Measurements from ENCODE around the gene MED14. TPM values are rescaled to one million over a fixed set of nuclear protein-coding genes. Genes with fewer than 3 reads are reported as not detected.

The MED14 gene
- total RNA-seq, 1 experiment from 2014 or later, result 136 TPM

DNA sequence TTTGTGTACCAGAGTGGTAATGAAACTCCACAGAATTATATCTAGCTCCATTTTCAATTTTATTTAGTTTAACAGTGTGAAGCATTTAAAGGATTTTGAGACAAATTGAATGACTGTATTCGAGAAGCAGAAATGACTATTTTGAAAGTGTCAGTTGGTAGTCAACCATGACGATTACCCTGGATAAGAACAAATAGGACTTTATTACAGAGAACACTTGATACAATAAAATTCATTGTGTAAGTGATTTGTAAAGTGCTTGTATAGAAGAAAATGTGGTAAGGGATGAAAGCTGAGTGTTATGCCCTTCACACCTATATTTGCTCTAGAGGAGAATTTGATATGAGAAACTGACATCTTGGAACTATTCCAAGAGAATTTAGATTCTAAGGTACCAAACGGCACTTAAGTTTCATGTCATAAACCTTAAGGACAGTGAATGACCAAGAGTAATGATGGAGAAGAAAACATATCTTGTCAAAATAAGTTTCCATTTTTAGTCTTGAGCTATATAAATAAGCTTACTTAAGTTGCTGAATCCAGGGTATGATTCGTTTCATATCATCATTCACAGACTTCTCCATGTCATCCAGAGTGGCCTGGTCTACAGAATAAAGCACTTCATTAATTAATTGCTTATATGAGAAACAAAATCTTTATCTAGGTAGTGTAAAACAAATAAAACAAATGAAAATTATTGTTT, 34.6 kb downstream of the MED14 start:
- TF ChIP-seq, protein P1, sequence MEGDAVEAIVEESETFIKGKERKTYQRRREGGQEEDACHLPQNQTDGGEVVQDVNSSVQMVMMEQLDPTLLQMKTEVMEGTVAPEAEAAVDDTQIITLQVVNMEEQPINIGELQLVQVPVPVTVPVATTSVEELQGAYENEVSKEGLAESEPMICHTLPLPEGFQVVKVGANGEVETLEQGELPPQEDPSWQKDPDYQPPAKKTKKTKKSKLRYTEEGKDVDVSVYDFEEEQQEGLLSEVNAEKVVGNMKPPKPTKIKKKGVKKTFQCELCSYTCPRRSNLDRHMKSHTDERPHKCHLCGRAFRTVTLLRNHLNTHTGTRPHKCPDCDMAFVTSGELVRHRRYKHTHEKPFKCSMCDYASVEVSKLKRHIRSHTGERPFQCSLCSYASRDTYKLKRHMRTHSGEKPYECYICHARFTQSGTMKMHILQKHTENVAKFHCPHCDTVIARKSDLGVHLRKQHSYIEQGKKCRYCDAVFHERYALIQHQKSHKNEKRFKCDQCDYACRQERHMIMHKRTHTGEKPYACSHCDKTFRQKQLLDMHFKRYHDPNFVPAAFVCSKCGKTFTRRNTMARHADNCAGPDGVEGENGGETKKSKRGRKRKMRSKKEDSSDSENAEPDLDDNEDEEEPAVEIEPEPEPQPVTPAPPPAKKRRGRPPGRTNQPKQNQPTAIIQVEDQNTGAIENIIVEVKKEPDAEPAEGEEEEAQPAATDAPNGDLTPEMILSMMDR (conservative IDR thresholded peaks at IDR 0.05), result no peak
- no peak overlapping the region for H3K9ac ChIP-seq (ENCODE audit: extremely low read depth, insufficient read length, low read length)
- no peak overlapping the region for H2AFZ ChIP-seq (ENCODE audit: low read length)
- no peaks in the 10 kb centered on the region for H3K27me3 Mint-ChIP-seq (ENCODE audit: low read depth)
- no peak overlapping the region for H2BK20ac ChIP-seq (ENCODE audit: low read depth, low read length, poor library complexity, severe bottlenecking)
- H3K56ac ChIP-seq (ENCODE audit: insufficient read length, low read depth, low read length), result no peak overlapping the region
- H2BK12ac ChIP-seq (ENCODE audit: insufficient read length, low read depth, low read length), result no peak overlapping the region
- no peak overlapping the region for H4K5ac ChIP-seq (ENCODE audit: insufficient read length, low read depth, low read length)
- no peak overlapping the region for H3K27ac ChIP-seq (ENCODE audit: insufficient read length, low read depth, low read length)
- H3K4me3 Mint-ChIP-seq, result no peak overlapping the region
- H3K4me2 ChIP-seq (ENCODE audit: insufficient read depth, insufficient read length, low read length), result no peak overlapping the region
- no peak overlapping the region for H3K18ac ChIP-seq (ENCODE audit: insufficient read length, low read depth, low read length)
- no CpG with 5 or more reads among the region's 4 CpGs for WGBS (ENCODE audit: extremely low coverage, insufficient read length, low lambda C conversion rate)
- no peaks in the 10 kb centered on the region for H3K27me3 ChIP-seq (ENCODE audit: insufficient read depth, low read length)
- no peak overlapping the region for H2BK5ac ChIP-seq (ENCODE audit: insufficient read length, low read length)
- DNase-seq, result no peak
- no peak overlapping the region for H4K91ac ChIP-seq (ENCODE audit: insufficient read length, low read depth, low read length)
- H2BK15ac ChIP-seq (ENCODE audit: low read depth, low read length), result no peak overlapping the region
- H3K9me3 Mint-ChIP-seq, result peaks cover 40 to 47% of the 10 kb centered on the region in 2 experiments
- H3K36me3 Mint-ChIP-seq (ENCODE audit: insufficient read depth in 1 of 3, low read depth in 3 of 3), result peaks cover 50 to 86% (median 83%) of the 10 kb centered on the region in 3 experiments
- H3K4me1 ChIP-seq (ENCODE audit: insufficient read depth, low read length), result no peaks in the 10 kb centered on the region
- no peaks in the 10 kb centered on the region for H4K20me1 ChIP-seq (ENCODE audit: control insufficient read depth, insufficient read depth, insufficient read length)
- no peak overlapping the region for H2BK120ac ChIP-seq (ENCODE audit: low read depth, low read length, poor library complexity, severe bottlenecking)
- H3T11ph ChIP-seq (ENCODE audit: low read length), result no peak overlapping the region
- H3K27ac Mint-ChIP-seq, result no peak overlapping the region
- H3K14ac ChIP-seq (ENCODE audit: insufficient read depth, low read length), result no peak overlapping the region
- H2AK5ac ChIP-seq (ENCODE audit: insufficient read length, low read length), result no peak overlapping the region
- H3K23ac ChIP-seq (ENCODE audit: insufficient read length, low read depth, low read length), result no peak overlapping the region
- H4K8ac ChIP-seq (replicated peaks; ENCODE audit: insufficient read length, low read depth, low read length), result no peak overlapping the region
- H3K79me1 ChIP-seq (ENCODE audit: insufficient read depth, low read depth, low read length, poor library complexity, severe bottlenecking), result no peaks in the 10 kb centered on the region
- no peaks in the 10 kb centered on the region for H3K79me2 ChIP-seq (ENCODE audit: insufficient read depth, low read length)
- no peak overlapping the region for H3K4ac ChIP-seq (ENCODE audit: low read depth, low read length)
- H3K23me2 ChIP-seq (ENCODE audit: insufficient read length, low read depth, low read length, poor library complexity, severe bottlenecking), result no peaks in the 10 kb centered on the region
- H3K4me1 Mint-ChIP-seq, result no peaks in the 10 kb centered on the region
- H3K9me3 ChIP-seq (ENCODE audit: control insufficient read depth, low read depth, low read length), result no peaks in the 10 kb centered on the region

Data from H9 (cell line).